IPS-18c (cell line): Measurements from ENCODE around the gene RBM20.

ENCODE experiments used
- H3K4me3 ChIP-seq: 2 replicates; pipeline ENCODE4 v1.7.0; 2013; ENCODE audit warnings: low read depth, mild to moderate bottlenecking, low read length, moderate library complexity; ENCODE audit not compliant: insufficient read depth
- H3K9me3 ChIP-seq: one replicate; pipeline ENCODE4 v1.6.1; 2013; ENCODE audit warnings: mild to moderate bottlenecking, low read length, moderate library complexity; ENCODE audit not compliant: control insufficient read depth, insufficient read depth

RBM20 gene

GRCh38 chr10:110848106-110848505, 204.0 kb downstream of the RBM20 start:
- Histone ChIP-seq H3K4me3 (no peak overlapping the region), H3K9me3 (no peaks in the 10 kb centered on the region)

GRCh38 chr10:110850099-110850498, 206.0 kb downstream of the RBM20 start:
- H3K9me3 ChIP-seq = no peaks in the 10 kb centered on the region

GRCh38 chr10:110851020-110851612, 207.0 kb downstream of the RBM20 start:
- no peak overlapping the region for H3K4me3 ChIP-seq

More at GRCh38 chr10:110850099-110850498, 206.0 kb downstream of the RBM20 start:
- no peak overlapping the region for H3K4me3 ChIP-seq

DNA sequence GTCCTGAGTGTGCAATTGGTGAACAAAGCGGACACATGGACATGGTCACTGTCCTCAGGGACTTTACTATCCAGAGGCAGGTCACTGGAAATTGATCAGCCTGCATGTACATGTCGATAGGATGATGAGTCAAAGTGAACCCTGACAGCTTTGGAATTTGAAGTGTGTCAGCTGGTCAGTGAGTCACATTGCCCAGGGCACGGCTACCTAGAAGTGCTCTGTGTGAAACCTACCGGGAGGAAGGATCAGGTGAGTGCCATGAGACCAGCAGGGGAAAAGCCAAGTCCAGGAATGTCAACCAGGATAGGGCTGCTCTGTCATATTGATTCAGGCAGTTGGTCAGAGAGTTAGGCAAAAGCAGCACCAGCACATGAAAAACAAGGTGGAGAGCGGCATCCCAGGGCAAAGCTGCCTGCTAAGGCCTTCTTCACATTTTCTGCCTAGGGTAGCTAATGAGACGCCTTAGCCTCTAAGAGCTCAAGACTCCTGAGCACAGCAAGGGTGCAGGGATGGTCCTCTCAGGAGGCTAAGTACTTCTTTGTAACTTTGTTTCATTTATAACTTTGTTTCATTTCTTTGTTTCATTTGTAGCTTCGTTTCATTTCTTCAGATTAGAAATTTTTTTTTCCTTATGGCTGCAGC, 208.2 kb downstream of the RBM20 start:
- Histone ChIP-seq H3K4me3 (no peak overlapping the region), H3K9me3 (no peaks in the 10 kb centered on the region)

More at GRCh38 chr10:110851020-110851612, 207.0 kb downstream of the RBM20 start:
- no peaks in the 10 kb centered on the region for H3K9me3 ChIP-seq

DNA sequence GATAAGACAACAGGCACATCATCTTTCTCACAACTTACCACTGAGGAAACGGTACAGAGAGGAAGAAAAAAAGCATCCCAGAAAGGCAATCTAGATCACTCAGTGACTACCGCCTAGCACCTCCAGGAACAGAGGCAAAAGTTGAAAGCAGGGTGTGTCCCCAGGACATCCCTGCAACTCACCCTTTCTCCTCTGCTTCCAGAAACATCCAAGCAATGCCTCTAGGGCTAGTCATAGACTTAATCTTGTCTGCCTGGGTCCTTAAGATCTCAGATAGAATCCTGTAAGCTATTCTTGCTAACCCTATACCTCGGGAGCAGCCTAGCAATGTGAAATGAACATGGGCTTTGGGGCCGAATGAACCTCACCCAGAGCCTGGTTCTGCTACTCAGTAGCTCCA, 208.8 kb downstream of the RBM20 start:
- H3K4me3 ChIP-seq = no peak overlapping the region
- H3K9me3 ChIP-seq = no peaks in the 10 kb centered on the region

DNA sequence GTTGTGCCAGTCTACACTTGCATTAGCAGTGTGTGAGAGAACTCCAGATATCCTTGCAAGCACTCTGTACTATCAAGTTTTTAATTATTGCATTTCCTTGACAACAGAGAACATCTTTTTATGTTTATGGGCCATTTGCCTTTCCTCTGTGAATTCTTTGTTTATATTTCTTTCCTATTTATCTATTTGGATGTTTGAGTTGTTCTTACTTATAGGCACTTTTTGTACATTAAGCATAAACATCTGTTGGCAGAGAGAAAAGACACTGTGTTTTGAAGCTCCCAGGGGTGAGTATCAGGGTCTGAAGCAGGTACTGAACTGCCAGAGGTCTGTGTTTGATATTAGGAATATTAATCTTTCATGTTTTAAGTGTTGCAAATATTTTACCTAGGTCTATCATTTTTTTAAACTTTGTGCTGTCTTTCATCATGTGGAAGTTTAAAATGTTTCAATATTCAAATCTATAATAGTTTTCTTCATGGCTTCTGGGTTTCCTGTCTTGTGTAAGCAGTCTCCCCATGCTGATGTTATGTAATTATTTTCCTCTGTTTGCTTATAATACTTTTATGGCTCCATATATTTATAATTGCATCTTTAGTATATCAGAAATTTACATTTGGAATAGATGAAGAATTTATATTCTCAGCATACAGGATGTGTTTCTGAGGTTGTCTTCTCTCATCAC, 209.9 kb downstream of the RBM20 start:
- H3K4me3 ChIP-seq = no peak overlapping the region
- H3K9me3 ChIP-seq = no peaks in the 10 kb centered on the region

DNA sequence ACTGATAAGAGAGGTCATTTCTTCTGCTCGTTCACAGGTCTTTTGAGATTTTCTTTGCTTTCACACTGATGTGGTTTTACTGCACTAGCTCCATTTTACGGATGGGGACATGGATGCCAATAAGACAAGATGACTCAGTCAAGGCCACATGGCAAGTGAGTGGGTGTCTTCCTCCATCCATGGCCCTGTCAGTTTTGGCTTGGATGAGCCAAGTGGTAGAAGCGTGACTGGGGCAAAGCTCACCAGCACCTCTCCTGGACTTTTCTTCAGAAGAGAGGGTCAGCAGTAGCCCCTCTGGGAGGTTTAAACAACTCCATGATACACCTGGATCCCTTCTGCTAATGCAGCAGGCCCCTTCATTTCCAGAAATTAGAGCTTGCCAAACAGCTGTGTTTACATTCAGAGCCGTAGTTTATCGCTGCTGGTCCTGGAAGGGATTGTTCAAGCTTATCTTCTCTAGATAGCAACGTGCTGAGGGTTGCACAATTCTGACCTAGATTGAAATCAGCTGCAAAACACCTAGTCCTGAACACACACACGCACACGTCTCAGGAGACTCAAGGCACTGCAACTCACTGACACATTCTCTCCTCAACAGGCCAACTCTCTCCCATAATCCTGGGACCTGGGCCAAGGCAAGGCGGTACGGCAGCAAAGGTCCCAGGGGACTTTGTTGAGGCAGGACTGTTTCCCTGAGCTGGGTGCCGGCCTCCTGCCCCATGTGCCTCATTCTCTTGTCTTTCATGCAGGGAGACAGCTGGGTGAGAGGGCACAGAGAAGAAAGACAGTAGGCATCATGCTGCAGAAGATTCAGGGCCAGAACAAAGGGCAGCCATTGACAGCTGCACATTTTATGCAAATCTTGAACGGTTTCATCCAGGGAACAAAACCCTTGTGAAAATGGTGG, 213.4 kb downstream of the RBM20 start:
- H3K4me3 ChIP-seq = no peak overlapping the region
- H3K9me3 ChIP-seq = no peaks in the 10 kb centered on the region

GRCh38 chr10:110858297-110858934, 214.3 kb downstream of the RBM20 start:
- no peak overlapping the region for H3K4me3 ChIP-seq

DNA sequence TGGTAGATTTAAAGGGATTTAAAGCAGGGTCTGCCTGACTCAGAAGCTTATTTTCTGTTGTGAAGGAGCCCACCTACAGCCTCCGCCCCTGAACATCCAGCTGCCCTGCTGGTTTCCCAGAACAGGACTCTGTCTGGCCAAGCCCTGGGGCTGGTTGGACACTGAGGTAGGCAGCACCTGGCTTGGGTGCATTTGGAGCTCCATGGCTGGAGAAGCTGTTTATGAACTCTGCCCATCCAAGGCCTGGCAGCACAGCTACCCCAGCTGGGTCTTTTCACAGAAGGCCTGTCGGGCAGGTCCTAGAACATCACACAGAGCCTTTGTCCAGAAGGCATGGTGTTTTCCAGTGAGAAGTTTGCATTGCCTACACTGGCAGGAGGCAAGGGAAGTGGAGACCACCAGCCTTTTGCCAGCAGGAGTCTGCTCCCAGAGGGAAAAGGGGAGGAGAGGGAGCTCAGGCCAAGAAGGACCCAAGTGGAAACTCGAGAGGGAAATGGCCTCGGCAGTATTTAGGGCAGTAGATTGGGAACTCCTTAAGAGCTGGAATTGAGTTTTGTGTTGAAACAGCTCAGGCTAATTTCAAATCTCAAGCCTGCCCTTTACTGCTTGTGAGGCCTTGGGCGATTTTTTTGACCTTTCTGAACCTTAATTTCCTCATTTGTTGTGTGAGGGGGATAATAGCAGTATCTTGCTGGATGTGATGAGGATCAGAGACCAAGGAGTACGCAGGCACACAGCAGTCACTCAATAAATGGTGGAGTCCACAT, 215.3 kb downstream of the RBM20 start:
- Histone ChIP-seq H3K4me3 (no peak overlapping the region), H3K9me3 (no peaks in the 10 kb centered on the region)

More at GRCh38 chr10:110858297-110858934, 214.3 kb downstream of the RBM20 start:
- no peaks in the 10 kb centered on the region for H3K9me3 ChIP-seq

GRCh38 chr10:110859973-110860376, 215.8 kb downstream of the RBM20 start:
- Histone ChIP-seq H3K9me3 (no peaks in the 10 kb centered on the region), H3K4me3 (no peak overlapping the region)

DNA sequence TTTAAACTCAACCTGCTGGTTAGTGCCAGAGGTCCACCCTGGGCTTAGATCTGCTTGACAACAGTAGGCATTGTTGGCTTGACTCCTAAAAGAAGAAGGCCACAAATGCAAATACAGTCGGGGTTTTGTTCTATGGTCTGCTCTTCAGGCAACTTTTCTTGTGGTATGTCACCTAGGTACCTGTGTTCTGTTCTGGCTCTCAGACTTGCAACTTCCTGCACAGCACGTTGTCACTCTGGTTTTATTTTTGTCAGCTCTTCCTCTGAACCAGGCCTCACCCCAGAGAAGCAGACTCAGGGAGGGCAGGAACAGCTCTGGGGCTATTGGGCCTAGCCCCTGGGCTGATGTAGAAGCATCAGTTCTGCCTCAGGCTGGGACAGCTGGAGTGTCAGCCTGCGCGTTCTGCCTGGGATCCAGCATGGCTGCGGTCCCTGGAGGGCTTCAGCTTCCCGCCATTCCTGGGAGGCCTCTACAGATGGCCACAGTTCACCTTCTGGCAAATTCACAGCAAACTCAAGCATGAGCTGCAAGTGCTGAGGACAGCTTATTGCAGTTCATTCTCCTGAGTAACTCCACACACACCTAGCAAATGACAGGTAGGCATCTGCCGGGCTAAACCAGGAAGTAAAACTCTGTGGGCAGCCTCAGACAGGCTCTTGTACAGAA, 216.6 kb downstream of the RBM20 start:
- no peaks in the 10 kb centered on the region for H3K9me3 ChIP-seq
- H3K4me3 ChIP-seq = no peak overlapping the region

DNA sequence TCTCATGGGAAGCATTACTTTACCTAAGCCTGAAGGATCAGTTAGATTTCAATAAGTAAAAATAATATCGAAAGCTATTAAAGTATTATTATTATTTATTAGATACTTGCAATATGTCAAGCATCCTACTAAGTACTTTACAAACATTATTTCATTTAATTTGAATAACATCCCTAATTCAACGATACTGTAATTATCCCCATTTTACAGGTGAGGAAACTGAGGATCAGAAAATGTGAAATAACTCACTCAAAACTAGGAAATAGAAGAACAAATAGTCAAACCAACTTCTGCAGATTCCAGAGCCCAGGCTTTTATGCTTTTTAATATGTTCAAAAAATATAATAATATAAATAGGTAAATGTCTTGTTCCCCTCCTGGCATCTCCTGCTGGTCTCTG, 217.3 kb downstream of the RBM20 start:
- H3K4me3 ChIP-seq = no peak overlapping the region

DNA sequence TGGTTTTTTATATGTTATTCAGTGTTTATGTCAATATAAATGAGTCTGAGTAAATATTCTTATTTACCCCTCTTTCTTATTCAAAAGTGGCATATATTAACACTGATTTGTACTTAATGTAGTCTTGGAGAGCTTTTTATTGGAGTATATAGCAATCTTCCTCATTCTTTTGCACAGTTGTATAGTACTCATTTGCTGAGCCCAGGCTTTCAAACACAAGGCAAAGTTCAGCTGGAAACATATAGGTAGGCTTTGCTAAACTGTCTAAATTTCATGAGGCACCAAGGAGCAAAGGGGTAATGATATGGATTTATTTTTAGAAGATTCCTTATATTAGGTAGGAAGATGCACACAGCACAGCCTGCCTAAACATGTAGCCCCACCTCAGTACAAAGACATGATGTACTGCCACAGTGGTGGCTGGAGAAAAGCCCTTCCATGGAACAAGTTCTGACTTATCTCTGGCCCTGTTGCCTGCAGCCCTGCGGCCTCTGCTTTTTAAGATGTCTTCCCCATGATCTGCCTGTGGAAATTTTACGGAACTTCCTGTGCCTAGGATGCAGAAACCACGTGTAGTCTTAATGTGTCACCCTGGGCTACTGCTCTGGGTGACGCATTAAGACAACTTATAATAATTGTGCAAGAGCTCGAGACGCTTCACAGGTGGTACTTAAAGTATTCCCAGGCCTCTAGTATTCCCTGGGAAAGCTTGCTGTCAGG, 218.0 kb downstream of the RBM20 start:
- Histone ChIP-seq H3K4me3 (no peak overlapping the region), H3K9me3 (no peaks in the 10 kb centered on the region)

More for the DNA sequence above, 217.3 kb downstream of the RBM20 start:
- H3K9me3 ChIP-seq = no peaks in the 10 kb centered on the region

DNA sequence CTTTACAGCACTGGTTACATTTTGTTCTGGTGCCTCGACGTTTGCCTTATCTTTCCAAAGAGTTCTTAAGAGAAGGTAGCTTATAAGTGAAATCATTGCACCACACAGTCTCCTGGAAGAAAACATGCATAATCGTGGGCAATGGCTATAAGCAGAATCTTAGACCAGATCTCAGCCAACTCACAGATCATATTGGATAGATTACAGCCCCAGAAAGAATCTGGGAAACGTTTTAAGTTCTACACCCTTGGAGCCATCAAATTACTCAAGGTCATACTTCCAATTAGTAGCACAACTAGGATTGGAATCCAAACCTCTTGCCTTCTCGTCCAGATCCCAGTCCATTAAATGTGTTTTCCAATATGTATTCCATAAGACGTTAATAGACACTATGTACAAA, 218.8 kb downstream of the RBM20 start:
- H3K4me3 ChIP-seq = no peak overlapping the region
- H3K9me3 ChIP-seq = no peaks in the 10 kb centered on the region

DNA sequence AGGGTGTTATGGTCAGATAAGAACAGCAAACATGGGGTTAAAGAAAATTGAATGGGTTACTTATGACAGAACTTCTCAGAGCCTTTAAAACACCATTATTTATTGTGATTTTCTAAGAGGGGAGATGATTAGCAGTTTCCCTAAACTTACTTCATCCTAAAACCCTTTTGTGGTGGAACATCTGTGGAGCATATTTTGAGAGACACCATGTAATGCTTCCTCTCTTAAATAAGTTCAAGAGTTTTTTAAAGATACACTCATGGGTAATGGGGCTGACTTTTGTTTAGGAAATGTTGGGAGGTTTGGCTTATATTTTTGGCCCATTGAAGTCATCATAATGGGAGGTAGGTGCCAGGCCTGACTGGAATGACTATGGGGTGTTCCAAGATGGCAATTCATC, 219.2 kb downstream of the RBM20 start:
- no peaks in the 10 kb centered on the region for H3K9me3 ChIP-seq
- no peak overlapping the region for H3K4me3 ChIP-seq
